NCI-H2081 (cell line): ENCODE measurements around the gene WBP2NL.

ENCODE experiments used
- DNase-seq, 2 experiments: peaks; one replicate each; lab custom pipeline; 2025; lab: John Stamatoyannopoulos, UW

WBP2NL gene

GRCh38 chr22:42072606-42073330 lies 74.2 kb downstream of the WBP2NL start:
- no peak for DNase-seq

GRCh38 chr22:42073621-42074041 lies 75.0 kb downstream of the WBP2NL start:
- DNase-seq, result no peak

GRCh38 chr22:42074132-42074811 lies 75.7 kb downstream of the WBP2NL start, which contains the start of gene PHETA2:
TSS of gene PHETA2 (plus strand) at chr22:42074248. CDS start at chr22:42077294, 3,046 bp downstream.
- DNase-seq, result no peak

GRCh38 chr22:42074846-42075676 lies 76.5 kb downstream of the WBP2NL start:
- DNase-seq, result no peak

- DNase-seq, result no peak
Measured at GRCh38 chr22:42076764-42077485, 78.3 kb downstream of the WBP2NL start.

- DNase-seq, result no peak
Measured at GRCh38 chr22:42077486-42078125, 79.0 kb downstream of the WBP2NL start.
